ENCODE data around the gene CENPV.

The CENPV gene

GRCh38 chr17:16380640-16381495, 27.6 kb upstream of the CENPV start, which contains the start of gene UBB:
UBB (plus strand) TSS chr17:16381091; CDS start chr17:16381908, 817 bp downstream.
- no peak for TF ChIP-seq CTCF (IDR thresholded peaks at IDR 0.05)

GRCh38 chr17:16379654-16380053, 26.4 kb upstream of the CENPV start:
- no peak for TF ChIP-seq CTCF (IDR thresholded peaks at IDR 0.05)

GRCh38 chr17:16378636-16379282, 25.5 kb upstream of the CENPV start:
- no peak for TF ChIP-seq CTCF (IDR thresholded peaks at IDR 0.05)

- no peak for TF ChIP-seq CTCF (IDR thresholded peaks at IDR 0.05)
Measured at GRCh38 chr17:16377941-16378341, 24.7 kb upstream of the CENPV start.

- no peak for TF ChIP-seq CTCF (IDR thresholded peaks at IDR 0.05)
Measured at GRCh38 chr17:16374146-16374938, 21.1 kb upstream of the CENPV start.

- TF ChIP-seq CTCF (IDR thresholded peaks at IDR 0.05) = no peak
Measured at GRCh38 chr17:16371742-16372141, 18.5 kb upstream of the CENPV start.

GRCh38 chr17:16364625-16365024, 11.4 kb upstream of the CENPV start:
- no peak for TF ChIP-seq CTCF (IDR thresholded peaks at IDR 0.05)
